Neuronal stem cell (in vitro differentiated cells): ENCODE data around the gene GPC1.

Experiments
- small RNA-seq: library from polyadenylated mRNA; stranded (forward); fragments of <200 nt; extraction: miRNeasy Mini kit (QIAGEN cat#:217004); gene quantifications from one replicate; pipeline ENCODE3, GENCODE V24; 2013; ENCODE audit not compliant: insufficient read depth

The GPC1 gene

Small RNAs within 50 kb of the gene (small RNA-seq; reads per million reads assigned to genes)
- 5,849 reads per million, percentile 100 among the genes with 10 or more reads in this experiment for gene MIR149
